GM18520 (cell line): ENCODE data around the gene LMBR1.

ENCODE experiments used
- ATAC-seq: cut with Tn5 transposase; IDR thresholded peaks from one replicate; pipeline ENCODE4 v1.9.1; 2021; ENCODE audit not compliant: unreplicated experiment

LMBR1 gene

GRCh38 chr7:156635529-156636385 lies 257.2 kb downstream of the LMBR1 start:
- ATAC-seq = no peak

- ATAC-seq = no peak
Observed at GRCh38 chr7:156634117-156634516, 258.9 kb downstream of the LMBR1 start.

GRCh38 chr7:156629873-156630272 lies 263.1 kb downstream of the LMBR1 start:
- no peak for ATAC-seq

GRCh38 chr7:156628562-156628961 lies 264.4 kb downstream of the LMBR1 start:
- ATAC-seq = no peak
